Skeletal muscle tissue (tissue), 4 donors: Measurements from ENCODE around the gene MIDN. TPM values are rescaled to one million over a fixed set of nuclear protein-coding genes. Genes with fewer than 3 reads are reported as not detected.

Source experiments
- H3K27ac ChIP-seq: one replicate; pipeline ENCODE4 v1.7.0; 2013; ENCODE audit warnings: mild to moderate bottlenecking, low read depth, low read length, inconsistent platforms
- H3K27me3 ChIP-seq, 3 donors: one replicate each; pipeline ENCODE4 v1.7.0; 2013; ENCODE audit warnings: low read length in 3 of 3; ENCODE audit not compliant: control insufficient read depth in 3 of 3, insufficient read depth in 3 of 3
- H3K36me3 ChIP-seq, 3 donors: one replicate each; pipeline ENCODE4 v1.7.0; 2013; ENCODE audit warnings: low read length in 3 of 3; ENCODE audit not compliant: control insufficient read depth in 3 of 3, insufficient read depth in 3 of 3
- H3K4me1 ChIP-seq, 3 donors: one replicate each; pipeline ENCODE4 v1.7.0; 2013; ENCODE audit warnings: low read length in 3 of 3, mild to moderate bottlenecking in 3 of 3; ENCODE audit not compliant: control insufficient read depth in 3 of 3, insufficient read depth in 3 of 3
- H3K4me3 ChIP-seq, 3 donors: one replicate each; pipeline ENCODE4 v1.7.0; 2013; ENCODE audit warnings: low read length in 3 of 3
- H3K9ac ChIP-seq, 3 donors: one replicate each; pipeline ENCODE4 v1.7.0; 2013; ENCODE audit warnings: low read length in 3 of 3, mild to moderate bottlenecking in 3 of 3, moderate library complexity in 2 of 3, low read depth in 1 of 3
- H3K9me3 ChIP-seq, 3 donors: one replicate each; pipeline ENCODE4 v1.7.0; 2013; ENCODE audit warnings: low read length in 3 of 3; ENCODE audit not compliant: control insufficient read depth in 3 of 3
- total RNA-seq: library from RNA; depleted of rRNA; stranded (reverse); fragments of >200 nt; gene quantifications from one replicate; pipeline ENCODE4 v1.2.3, GENCODE V29; 2014
- donor health status: Osteomylitis.

Gene MIDN
- total RNA-seq, 1 donor from 2014 or later: 5.2 TPM

- Histone ChIP-seq H3K36me3 (peaks cover 18 to 33% (median 20%) of the 10 kb centered on the region in 3 donors), H3K4me3 (no peak overlapping the region), H3K4me1 (peaks cover 1 to 18% (median 7%) of the 10 kb centered on the region in 3 donors), H3K9me3 (no peaks in the 10 kb centered on the region), H3K27me3 (no peaks in the 10 kb centered on the region), H3K9ac (no peak overlapping the region), H3K27ac (no peak overlapping the region)
Measured at GRCh38 chr19:1226522-1227303, 21.7 kb upstream of the MIDN start.

GRCh38 chr19:1227304-1228054 is 20.9 kb upstream of the MIDN start:
- Histone ChIP-seq H3K4me1 (peaks cover under 1 to 17% (median 3%) of the 10 kb centered on the region in 3 donors), H3K27me3 (no peaks in the 10 kb centered on the region), H3K9me3 (no peaks in the 10 kb centered on the region), H3K9ac (no peak overlapping the region), H3K27ac (no peak overlapping the region), H3K4me3 (no peak overlapping the region), H3K36me3 (peaks cover 18 to 33% (median 20%) of the 10 kb centered on the region in 3 donors)

- H3K27ac ChIP-seq: no peak overlapping the region
- H3K27me3 ChIP-seq: no peaks in the 10 kb centered on the region
- H3K36me3 ChIP-seq: peaks cover 10 to 26% (median 12%) of the 10 kb centered on the region in 3 donors
- H3K9ac ChIP-seq: no peak overlapping the region
- H3K4me1 ChIP-seq: peaks cover 6 to 17% (median 7%) of the 10 kb centered on the region in 3 donors
- no peaks in the 10 kb centered on the region for H3K9me3 ChIP-seq
- no peak overlapping the region for H3K4me3 ChIP-seq
Measured at GRCh38 chr19:1228161-1228957, 20.0 kb upstream of the MIDN start.

- H3K4me1 ChIP-seq: peaks cover 6 to 17% (median 7%) of the 10 kb centered on the region in 3 donors
- peaks cover 8 to 20% (median 12%) of the 10 kb centered on the region in 3 donors for H3K36me3 ChIP-seq
- H3K27ac ChIP-seq: no peak overlapping the region
- H3K9ac ChIP-seq: no peak overlapping the region
- H3K4me3 ChIP-seq: no peak overlapping the region
- no peaks in the 10 kb centered on the region for H3K9me3 ChIP-seq
- no peaks in the 10 kb centered on the region for H3K27me3 ChIP-seq
Measured at GRCh38 chr19:1229056-1229923, 19.1 kb upstream of the MIDN start.

- H3K27me3 ChIP-seq: no peaks in the 10 kb centered on the region
- H3K4me1 ChIP-seq: peaks cover 6 to 17% (median 7%) of the 10 kb centered on the region in 3 donors
- H3K4me3 ChIP-seq: no peak overlapping the region
- no peak overlapping the region for H3K27ac ChIP-seq
- no peaks in the 10 kb centered on the region for H3K9me3 ChIP-seq
- peaks cover 3 to 15% (median 8%) of the 10 kb centered on the region in 3 donors for H3K36me3 ChIP-seq
- H3K9ac ChIP-seq: no peak overlapping the region
Measured at GRCh38 chr19:1229924-1230782, 18.2 kb upstream of the MIDN start.

- Histone ChIP-seq H3K27ac (no peak overlapping the region), H3K27me3 (peaks cover 0 to 4% (median 2%) of the 10 kb centered on the region in 3 donors), H3K4me3 (no peak overlapping the region), H3K4me1 (peaks cover 6 to 17% (median 7%) of the 10 kb centered on the region in 3 donors), H3K9me3 (no peaks in the 10 kb centered on the region), H3K36me3 (peaks cover 3 to 13% (median 3%) of the 10 kb centered on the region in 3 donors), H3K9ac (no peak overlapping the region)
Measured at GRCh38 chr19:1230783-1231489, 17.4 kb upstream of the MIDN start.

GRCh38 chr19:1231729-1232637 is 16.4 kb upstream of the MIDN start:
- Histone ChIP-seq H3K4me3 (no peak overlapping the region), H3K27me3 (peaks cover 0 to 8% (median 7%) of the 10 kb centered on the region in 3 donors), H3K36me3 (peaks cover 0 to 4% (median 0%) of the 10 kb centered on the region in 3 donors), H3K9me3 (no peaks in the 10 kb centered on the region), H3K9ac (no peak overlapping the region), H3K4me1 (peaks cover 7 to 22% (median 9%) of the 10 kb centered on the region in 3 donors), H3K27ac (no peak overlapping the region)
